IMR-90 (cell line): Measurements from ENCODE around the gene PCDHB6. TPM values are rescaled to one million over a fixed set of nuclear protein-coding genes. Genes with fewer than 3 reads are reported as not detected.
"Not testable (repeated sequence)": the region's sequence is repeated elsewhere in the genome, so short reads cannot be mapped to it uniquely, and the experiment has no call there.

Experiments used
- ATAC-seq: fragments of 200-7000 bp; cut with Tn5 transposase; 2 replicates; pipeline ENCODE4 v1.9.1; 2020; ENCODE audit warnings: low read depth, mild to moderate bottlenecking, moderate library complexity
- BruUV-seq: library from RNA; stranded (reverse); fragments of 400-500 nt; replicated peaks from 2 replicates; lab custom pipeline; 2021; lab: Mats Ljungman, UMichigan
- CTCF ChIA-PET: fragments of 300-600 bp; formaldehyde crosslinking; extraction: SDS; loops from one replicate; lab custom pipeline; 2021; ENCODE audit warnings: antibody characterized with exemption; lab: Yijun Ruan, JAX
- POLR2A ChIA-PET: fragments of 300-600 bp; sonication (Branson Sonifier 250); formaldehyde crosslinking; loops from one replicate; lab custom pipeline; 2022; ENCODE audit warnings: antibody characterized with exemption; ENCODE audit not compliant: unreplicated experiment; lab: Charles Lee
- DNase-seq: peaks from one replicate; pipeline ENCODE4 v3.0.0; 2013
- H2AFZ ChIP-seq: replicated peaks from 2 replicates; pipeline ENCODE3; 2013; ENCODE audit warnings: low read length, mild to moderate bottlenecking; ENCODE audit not compliant: poor library complexity
- H2AK5ac ChIP-seq: 2 replicates; pipeline ENCODE4 v1.6.1; 2013; ENCODE audit warnings: low read depth, low read length, inconsistent platforms
- H2AK9ac ChIP-seq: replicated peaks from 2 replicates; pipeline ENCODE3; 2013; ENCODE audit warnings: mild to moderate bottlenecking, low read depth, low read length, moderate library complexity; ENCODE audit not compliant: poor library complexity
- H2BK120ac ChIP-seq: 2 replicates; pipeline ENCODE4 v1.6.1; 2013; ENCODE audit warnings: low read depth, low read length, inconsistent platforms
- H2BK15ac ChIP-seq: 3 replicates; pipeline ENCODE4 v1.6.1; 2013; ENCODE audit warnings: low read depth, low read length, inconsistent platforms
- H2BK20ac ChIP-seq: 2 replicates; pipeline ENCODE4 v1.6.1; 2013; ENCODE audit warnings: low read depth, mild to moderate bottlenecking, inconsistent platforms, low read length, moderate library complexity
- H2BK5ac ChIP-seq: 2 replicates; pipeline ENCODE4 v1.6.1; 2013; ENCODE audit warnings: mild to moderate bottlenecking, low read depth, low read length, inconsistent platforms; ENCODE audit not compliant: poor library complexity, severe bottlenecking
- H3K14ac ChIP-seq: replicated peaks from 2 replicates; pipeline ENCODE4 v1.6.1; 2013; ENCODE audit warnings: low read depth, low read length, inconsistent platforms
- H3K18ac ChIP-seq: 2 replicates; pipeline ENCODE4 v1.6.1; 2013; ENCODE audit warnings: low read depth, low read length, control low read depth
- H3K23ac ChIP-seq: 2 replicates; pipeline ENCODE4 v1.6.1; 2013; ENCODE audit warnings: low read depth, low read length, inconsistent platforms
- H3K27ac ChIP-seq: 2 replicates; pipeline ENCODE4 v1.5.1; 2013; ENCODE audit warnings: mild to moderate bottlenecking, control low read depth, low read length; ENCODE audit not compliant: insufficient read depth
- H3K27me3 ChIP-seq: 2 replicates; pipeline ENCODE4 v1.6.1; 2013; ENCODE audit warnings: low read length; ENCODE audit not compliant: control insufficient read depth, insufficient read depth
- H3K36me3 ChIP-seq: 2 replicates; pipeline ENCODE4 v1.6.1; 2013; ENCODE audit warnings: low read length, mixed read lengths; ENCODE audit not compliant: control insufficient read depth, insufficient read depth
- H3K4ac ChIP-seq: 2 replicates; pipeline ENCODE4 v1.6.1; 2013; ENCODE audit warnings: low read depth, low read length, inconsistent platforms
- H3K4me1 ChIP-seq: 2 replicates; pipeline ENCODE4 v1.6.1; 2013; ENCODE audit warnings: low read length, mixed read lengths; ENCODE audit not compliant: control insufficient read depth, insufficient read depth
- H3K4me2 ChIP-seq: 2 replicates; pipeline ENCODE4 v1.6.1; 2013; ENCODE audit warnings: low read depth, mild to moderate bottlenecking, control low read depth, low read length, moderate library complexity
- H3K4me3 ChIP-seq: 2 replicates; pipeline ENCODE4 v1.5.1; 2013; ENCODE audit warnings: low read depth, mild to moderate bottlenecking, control low read depth, low read length, moderate library complexity; ENCODE audit not compliant: insufficient read depth
- H3K56ac ChIP-seq: 2 replicates; pipeline ENCODE4 v1.6.1; 2013; ENCODE audit warnings: low read length, inconsistent platforms; ENCODE audit not compliant: insufficient read depth; ENCODE audit errors: extremely low read depth
- H3K79me1 ChIP-seq, 2 experiments: 2 replicates each; pipeline ENCODE4 v1.6.1; 2013; ENCODE audit warnings: low read length in 2 of 2, inconsistent platforms in 1 of 2, low read depth in 1 of 2
- H3K9ac ChIP-seq: 2 replicates; pipeline ENCODE4 v1.6.1; 2013; ENCODE audit warnings: low read depth, low read length, control low read depth
- H3K9me1 ChIP-seq: 2 replicates; pipeline ENCODE4 v1.6.1; 2013; ENCODE audit warnings: low read length, inconsistent platforms; ENCODE audit not compliant: insufficient read depth
- H3K9me3 ChIP-seq: 2 replicates; pipeline ENCODE4 v1.6.1; 2013; ENCODE audit warnings: low read length; ENCODE audit not compliant: control insufficient read depth, insufficient read depth
- H4K20me1 ChIP-seq: 2 replicates; pipeline ENCODE4 v1.6.1; 2013; ENCODE audit warnings: low read length, inconsistent platforms; ENCODE audit not compliant: insufficient read depth
- H4K5ac ChIP-seq: 2 replicates; pipeline ENCODE4 v1.6.1; 2013; ENCODE audit warnings: mild to moderate bottlenecking, low read depth, low read length, control low read depth
- H4K8ac ChIP-seq, 2 experiments: 2 replicates each; pipeline ENCODE4 v1.6.1; 2013; ENCODE audit warnings: low read depth in 2 of 2, low read length in 2 of 2, control low read depth in 1 of 2, inconsistent platforms in 1 of 2
- H4K91ac ChIP-seq: 2 replicates; pipeline ENCODE4 v1.6.1; 2013; ENCODE audit warnings: low read depth, low read length, inconsistent platforms; ENCODE audit not compliant: insufficient read depth
- RCOR1 ChIP-seq: IDR thresholded peaks from 2 replicates; pipeline ENCODE4 v1.6.1; 2012; ENCODE audit warnings: mild to moderate bottlenecking, low read length, improper control_type of control experiment; ENCODE audit not compliant: insufficient replicate concordance
- WGBS, 2 experiments: methylation state at CpG; one replicate each; pipeline versions ENCODE4 v1.1.5 to v1.1.7; 2013; ENCODE audit warnings: missing lambda C conversion rate in 2 of 2; ENCODE audit not compliant: insufficient read length in 1 of 2; ENCODE audit errors: extremely low coverage in 2 of 2; 5-methylcytosine and 5-hydroxymethylcytosine counted together
- dilution Hi-C: fragments of 300-500 bp; cut with HindIII; formaldehyde crosslinking; loops from one replicate; pipeline ENCODE4 v1.14.3; 2018; ENCODE audit warnings: low sequenced_read_pairs; ENCODE audit not compliant: unreplicated experiment
- in situ Hi-C: fragments of 300-500 bp; cut with MboI; formaldehyde crosslinking; loops from 3 replicates; pipeline ENCODE4 v1.14.3; 2019; ENCODE audit warnings: low sequenced_read_pairs, inconsistent platforms, mixed read lengths
- intact Hi-C: fragments of 100-400 bp; cut with micrococcal nuclease; formaldehyde crosslinking; loops from 2 replicates; pipeline ENCODE4 v1.10.0; 2022
- polyA plus RNA-seq, 3 experiments: library from polyadenylated mRNA; depleted of rRNA; stranded (reverse); fragments of >200 nt; gene quantifications; 2 replicates each; pipeline ENCODE4 v1.2.3, GENCODE V29; 2012; ENCODE audit warnings: low replicate concordance in 1 of 3
- total RNA-seq: library from RNA; depleted of rRNA; stranded (reverse); fragments of >200 nt; gene quantifications from 2 replicates; pipeline ENCODE4 v1.2.3, GENCODE V29; 2012
- TF ChIP-seq, protein P1 (sequence below): conservative IDR thresholded peaks from 2 replicates; pipeline ENCODE4 v1.5.1; 2012; ENCODE audit warnings: mild to moderate bottlenecking, low read depth, low read length, improper control_type of control experiment

PCDHB6 gene
- total and polyA plus RNA-seq, 2 of the 4 experiments (the other 2 are of a cell fraction) = under 0.01 to 0.07 TPM

DNA sequence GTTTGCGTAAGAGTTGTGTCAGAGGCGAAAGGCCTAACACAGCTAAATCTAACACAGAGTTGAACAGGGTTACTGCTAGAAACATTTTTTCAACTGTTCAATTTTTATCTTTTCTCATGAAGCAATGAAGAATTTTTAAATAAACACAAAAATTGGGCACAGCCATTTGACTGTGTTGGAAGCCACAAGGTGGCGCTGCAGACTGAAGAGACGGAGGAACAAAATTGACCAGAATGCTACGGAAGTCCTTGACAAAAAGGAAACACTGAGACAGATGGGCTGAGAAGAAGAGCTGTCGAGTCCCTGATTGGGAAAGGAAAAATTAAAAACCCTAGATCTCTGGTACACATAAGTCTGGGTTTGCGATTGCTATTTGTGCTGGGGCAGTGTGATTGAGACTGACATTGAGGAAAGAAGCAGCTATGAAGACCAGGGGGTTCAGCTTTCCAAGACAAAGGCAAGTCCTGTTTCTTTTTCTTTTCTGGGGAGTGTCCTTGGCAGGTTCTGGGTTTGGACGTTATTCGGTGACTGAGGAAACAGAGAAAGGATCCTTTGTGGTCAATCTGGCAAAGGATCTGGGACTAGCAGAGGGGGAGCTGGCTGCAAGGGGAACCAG lies 37.1 kb downstream of the PCDHB6 start, which contains the start of gene PCDHB9:
TSS of gene PCDHB9 (plus strand) at position 265 of the 616 bp plus-strand sequence. CDS start at position 423, 158 bp downstream.
- peak; percentile 8 for DNase-seq
- no peak within 1 kb of the TSS for H3K14ac ChIP-seq
- no peak within 1 kb of the TSS for H2AK9ac ChIP-seq
- H2AK5ac ChIP-seq = no peak within 1 kb of the TSS
- no peaks in the 10 kb centered on the region for H4K20me1 ChIP-seq
- no peak within 1 kb of the TSS for H2BK15ac ChIP-seq
- no peak within 1 kb of the TSS for H3K27ac ChIP-seq
- intact Hi-C loops (no loop called here), dilution Hi-C loops (no loop called here), in situ Hi-C loops (no loop called here)
- POLR2A ChIA-PET = no interaction called here
- H3K4me3 ChIP-seq = peak within 1 kb of the TSS; percentile 43; the same call in 1 of the 2 replicates
- H2BK120ac ChIP-seq = no peak within 1 kb of the TSS
- 40% methylated on average over 3 of the region's 9 CpGs; no CpG with 5 or more reads in 1 of the 2 experiments for WGBS, 2 experiments
- H3K79me1 ChIP-seq = no peaks in the 10 kb centered on the region
- TF ChIP-seq, protein P1, sequence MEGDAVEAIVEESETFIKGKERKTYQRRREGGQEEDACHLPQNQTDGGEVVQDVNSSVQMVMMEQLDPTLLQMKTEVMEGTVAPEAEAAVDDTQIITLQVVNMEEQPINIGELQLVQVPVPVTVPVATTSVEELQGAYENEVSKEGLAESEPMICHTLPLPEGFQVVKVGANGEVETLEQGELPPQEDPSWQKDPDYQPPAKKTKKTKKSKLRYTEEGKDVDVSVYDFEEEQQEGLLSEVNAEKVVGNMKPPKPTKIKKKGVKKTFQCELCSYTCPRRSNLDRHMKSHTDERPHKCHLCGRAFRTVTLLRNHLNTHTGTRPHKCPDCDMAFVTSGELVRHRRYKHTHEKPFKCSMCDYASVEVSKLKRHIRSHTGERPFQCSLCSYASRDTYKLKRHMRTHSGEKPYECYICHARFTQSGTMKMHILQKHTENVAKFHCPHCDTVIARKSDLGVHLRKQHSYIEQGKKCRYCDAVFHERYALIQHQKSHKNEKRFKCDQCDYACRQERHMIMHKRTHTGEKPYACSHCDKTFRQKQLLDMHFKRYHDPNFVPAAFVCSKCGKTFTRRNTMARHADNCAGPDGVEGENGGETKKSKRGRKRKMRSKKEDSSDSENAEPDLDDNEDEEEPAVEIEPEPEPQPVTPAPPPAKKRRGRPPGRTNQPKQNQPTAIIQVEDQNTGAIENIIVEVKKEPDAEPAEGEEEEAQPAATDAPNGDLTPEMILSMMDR = peak; percentile 38
- TF ChIP-seq RCOR1 = no peak
- no peak within 1 kb of the TSS for H3K18ac ChIP-seq
- BruUV-seq = no TSS peak
- ATAC-seq = no peak
- no peak within 1 kb of the TSS for H3K23ac ChIP-seq
- H3K56ac ChIP-seq = no peak within 1 kb of the TSS
- H2BK5ac ChIP-seq = no peak within 1 kb of the TSS
- H3K36me3 ChIP-seq = no peaks in the 10 kb centered on the region
- no peak within 1 kb of the TSS for H4K8ac ChIP-seq
- no peak within 1 kb of the TSS for H4K91ac ChIP-seq
- peaks cover 20% of the 10 kb centered on the region; the same call in 1 of the 2 replicates for H3K9me3 ChIP-seq
- no peak within 1 kb of the TSS for H2AFZ ChIP-seq
- CTCF ChIA-PET = interaction anchor here (0.7 to 1.4 kb wide), 3 partner anchors 22 to 377 kb away, joined by 3 to 5 read pairs (median 3); partner anchors contain the start of gene PCDHB12
- no peak within 1 kb of the TSS for H3K4ac ChIP-seq
- H3K27me3 ChIP-seq = no peaks in the 10 kb centered on the region
- no peaks in the 10 kb centered on the region for H3K4me1 ChIP-seq
- peak within 1 kb of the TSS; percentile 57; the same call in 1 of the 2 replicates for H3K4me2 ChIP-seq
- H4K5ac ChIP-seq = no peak within 1 kb of the TSS
- 0 out of 2 replicates have a peak within 1 kb of the TSS, but pooled peaks have one; percentile 54 for H3K9ac ChIP-seq
- H2BK20ac ChIP-seq = no peak within 1 kb of the TSS
- no peaks in the 10 kb centered on the region for H3K9me1 ChIP-seq

DNA sequence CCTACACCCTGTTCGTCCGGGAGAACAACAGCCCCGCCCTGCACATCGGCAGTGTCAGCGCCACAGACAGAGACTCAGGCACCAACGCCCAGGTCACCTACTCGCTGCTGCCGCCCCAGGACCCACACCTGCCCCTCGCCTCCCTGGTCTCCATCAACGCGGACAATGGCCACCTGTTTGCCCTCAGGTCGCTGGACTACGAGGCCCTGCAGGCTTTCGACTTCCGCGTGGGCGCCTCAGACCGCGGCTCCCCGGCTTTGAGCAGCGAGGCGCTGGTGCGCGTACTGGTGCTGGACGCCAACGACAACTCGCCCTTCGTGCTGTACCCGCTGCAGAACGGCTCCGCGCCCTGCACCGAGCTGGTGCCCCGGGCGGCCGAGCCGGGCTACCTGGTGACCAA lies 38.8 kb downstream of the PCDHB6 start:
- peaks cover 15% of the 10 kb centered on the region; the same call in 1 of the 2 replicates for H3K9me3 ChIP-seq
- H3K4ac ChIP-seq, H3K4me2 ChIP-seq, H2BK20ac ChIP-seq, H2BK15ac ChIP-seq, H3K27me3 ChIP-seq, H2AK5ac ChIP-seq, POLR2A ChIA-PET, H4K5ac ChIP-seq, H4K8ac ChIP-seq, DNase-seq, H3K4me3 ChIP-seq, H3K14ac ChIP-seq, H2AFZ ChIP-seq, H3K9ac ChIP-seq, intact Hi-C loops, dilution Hi-C loops, H3K27ac ChIP-seq, CTCF ChIA-PET, H3K9me1 ChIP-seq, BruUV-seq, H2BK120ac ChIP-seq, H3K36me3 ChIP-seq, H3K79me1 ChIP-seq, H3K23ac ChIP-seq, H3K56ac ChIP-seq, ATAC-seq, H3K18ac ChIP-seq, H2AK9ac ChIP-seq, H4K91ac ChIP-seq, in situ Hi-C loops, H2BK5ac ChIP-seq, H4K20me1 ChIP-seq, H3K4me1 ChIP-seq: not testable (repeated sequence)
- WGBS, 2 experiments = no CpG with 5 or more reads among the region's 37 CpGs
